IMR-90 (cell line): Measurements from ENCODE around the gene GJB5.

Experiments
- BHLHE40 ChIP-seq: fragments of 150-350 bp; IDR thresholded peaks from 2 replicates; pipeline ENCODE4 v1.6.1; 2016; ENCODE audit warnings: mild to moderate bottlenecking, low read depth, low read length
- CEBPB ChIP-seq: IDR thresholded peaks from 2 replicates; pipeline ENCODE4 v1.6.1; 2012; ENCODE audit warnings: low read depth, low read length, improper control_type of control experiment
- CHD1 ChIP-seq: IDR thresholded peaks from 2 replicates; pipeline ENCODE4 v1.6.1; 2012; ENCODE audit warnings: low read depth, low read length, improper control_type of control experiment
- FOS ChIP-seq: fragments of 150-350 bp; IDR thresholded peaks from 2 replicates; pipeline ENCODE4 v1.6.1; 2016; ENCODE audit warnings: low read depth, low read length
- MAFK ChIP-seq: IDR thresholded peaks from 2 replicates; pipeline ENCODE4 v1.6.1; 2012; ENCODE audit warnings: low read depth, low read length, improper control_type of control experiment
- MXI1 ChIP-seq: IDR thresholded peaks from 2 replicates; pipeline ENCODE4 v1.6.1; 2012; ENCODE audit warnings: low read depth, mild to moderate bottlenecking, low read length, moderate library complexity, borderline replicate concordance
- NFE2L2 ChIP-seq: fragments of 150-350 bp; IDR thresholded peaks from 2 replicates; pipeline ENCODE4 v1.6.1; 2016; ENCODE audit warnings: low read depth, mild to moderate bottlenecking, low read length
- POLR2A ChIP-seq: IDR thresholded peaks from 2 replicates; pipeline ENCODE4 v1.6.1; 2012; ENCODE audit warnings: mild to moderate bottlenecking, low read depth, low read length
- RCOR1 ChIP-seq: IDR thresholded peaks from 2 replicates; pipeline ENCODE4 v1.6.1; 2012; ENCODE audit warnings: mild to moderate bottlenecking, low read length, improper control_type of control experiment; ENCODE audit not compliant: insufficient replicate concordance
- RFX5 ChIP-seq: IDR thresholded peaks from 2 replicates; pipeline ENCODE4 v1.8.0; 2012; ENCODE audit warnings: low read depth, mild to moderate bottlenecking, low read length, moderate library complexity
- TF ChIP-seq, protein P1 (sequence below): conservative IDR thresholded peaks from 2 replicates; pipeline ENCODE4 v1.5.1; 2012; ENCODE audit warnings: mild to moderate bottlenecking, low read depth, low read length, improper control_type of control experiment
- TF ChIP-seq, protein P2 (sequence below): fragments of 150-350 bp; IDR thresholded peaks from 2 replicates; pipeline ENCODE4 v1.6.1; 2016; ENCODE audit warnings: low read depth, mild to moderate bottlenecking, low read length, moderate library complexity, borderline replicate concordance
- TF ChIP-seq, protein P3 (sequence below): fragments of 150-350 bp; IDR thresholded peaks from 2 replicates; pipeline ENCODE4 v1.6.1; 2017; ENCODE audit warnings: mild to moderate bottlenecking, antibody characterized with exemption, low read length, low read depth

DNA sequence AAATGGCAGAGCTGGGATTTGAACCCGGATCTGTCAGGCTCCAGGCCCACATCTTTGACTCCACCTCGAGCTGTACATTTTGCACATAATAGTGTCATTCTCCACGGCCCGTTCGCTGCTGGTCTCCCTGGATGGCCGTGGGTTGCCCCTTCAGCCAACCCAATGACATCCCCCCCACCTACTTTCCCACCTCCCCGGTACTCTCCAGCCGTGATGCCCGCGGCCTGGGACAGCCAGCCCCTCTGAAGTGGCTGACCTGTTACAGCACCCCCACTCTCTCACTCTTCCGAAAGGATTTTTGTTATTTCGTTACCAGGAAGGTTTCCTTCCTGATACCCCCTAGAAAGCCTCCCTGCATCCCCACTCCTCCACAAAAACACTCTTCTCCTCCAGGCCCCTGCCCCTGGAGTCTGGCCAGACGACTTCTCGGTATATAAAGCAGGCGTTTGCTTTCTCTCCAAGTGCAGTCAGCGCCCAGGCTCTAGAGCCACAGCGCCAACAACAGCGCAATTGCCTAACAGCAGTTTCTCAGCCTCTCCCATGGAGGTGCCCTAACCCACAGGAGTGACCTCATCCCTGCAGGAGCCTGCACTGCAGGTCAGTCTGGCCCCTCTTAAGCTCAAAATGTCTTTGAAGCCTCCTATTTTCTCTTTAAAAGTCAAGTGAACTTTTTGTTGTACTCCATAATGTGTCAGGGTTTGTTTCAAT lies 14.5 kb upstream of the GJB5 start:
- no peak for TF ChIP-seq NFE2L2
- TF ChIP-seq, protein P1, sequence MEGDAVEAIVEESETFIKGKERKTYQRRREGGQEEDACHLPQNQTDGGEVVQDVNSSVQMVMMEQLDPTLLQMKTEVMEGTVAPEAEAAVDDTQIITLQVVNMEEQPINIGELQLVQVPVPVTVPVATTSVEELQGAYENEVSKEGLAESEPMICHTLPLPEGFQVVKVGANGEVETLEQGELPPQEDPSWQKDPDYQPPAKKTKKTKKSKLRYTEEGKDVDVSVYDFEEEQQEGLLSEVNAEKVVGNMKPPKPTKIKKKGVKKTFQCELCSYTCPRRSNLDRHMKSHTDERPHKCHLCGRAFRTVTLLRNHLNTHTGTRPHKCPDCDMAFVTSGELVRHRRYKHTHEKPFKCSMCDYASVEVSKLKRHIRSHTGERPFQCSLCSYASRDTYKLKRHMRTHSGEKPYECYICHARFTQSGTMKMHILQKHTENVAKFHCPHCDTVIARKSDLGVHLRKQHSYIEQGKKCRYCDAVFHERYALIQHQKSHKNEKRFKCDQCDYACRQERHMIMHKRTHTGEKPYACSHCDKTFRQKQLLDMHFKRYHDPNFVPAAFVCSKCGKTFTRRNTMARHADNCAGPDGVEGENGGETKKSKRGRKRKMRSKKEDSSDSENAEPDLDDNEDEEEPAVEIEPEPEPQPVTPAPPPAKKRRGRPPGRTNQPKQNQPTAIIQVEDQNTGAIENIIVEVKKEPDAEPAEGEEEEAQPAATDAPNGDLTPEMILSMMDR, result no peak
- no peak for TF ChIP-seq MXI1
- TF ChIP-seq RFX5, result no peak
- no peak for TF ChIP-seq RCOR1
- no peak for TF ChIP-seq POLR2A
- TF ChIP-seq, protein P2, sequence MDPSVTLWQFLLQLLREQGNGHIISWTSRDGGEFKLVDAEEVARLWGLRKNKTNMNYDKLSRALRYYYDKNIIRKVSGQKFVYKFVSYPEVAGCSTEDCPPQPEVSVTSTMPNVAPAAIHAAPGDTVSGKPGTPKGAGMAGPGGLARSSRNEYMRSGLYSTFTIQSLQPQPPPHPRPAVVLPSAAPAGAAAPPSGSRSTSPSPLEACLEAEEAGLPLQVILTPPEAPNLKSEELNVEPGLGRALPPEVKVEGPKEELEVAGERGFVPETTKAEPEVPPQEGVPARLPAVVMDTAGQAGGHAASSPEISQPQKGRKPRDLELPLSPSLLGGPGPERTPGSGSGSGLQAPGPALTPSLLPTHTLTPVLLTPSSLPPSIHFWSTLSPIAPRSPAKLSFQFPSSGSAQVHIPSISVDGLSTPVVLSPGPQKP, result no peak
- no peak for TF ChIP-seq BHLHE40
- TF ChIP-seq MAFK, result no peak
- TF ChIP-seq CEBPB, result no peak
- TF ChIP-seq FOS, result no peak
- TF ChIP-seq, protein P3, sequence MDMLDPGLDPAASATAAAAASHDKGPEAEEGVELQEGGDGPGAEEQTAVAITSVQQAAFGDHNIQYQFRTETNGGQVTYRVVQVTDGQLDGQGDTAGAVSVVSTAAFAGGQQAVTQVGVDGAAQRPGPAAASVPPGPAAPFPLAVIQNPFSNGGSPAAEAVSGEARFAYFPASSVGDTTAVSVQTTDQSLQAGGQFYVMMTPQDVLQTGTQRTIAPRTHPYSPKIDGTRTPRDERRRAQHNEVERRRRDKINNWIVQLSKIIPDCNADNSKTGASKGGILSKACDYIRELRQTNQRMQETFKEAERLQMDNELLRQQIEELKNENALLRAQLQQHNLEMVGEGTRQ, result no peak
- no peak for TF ChIP-seq CHD1
